Stimulated activated naive CD8-positive, alpha-beta T cell treated with anti-CD3 and anti-CD28 coated beads, Interleukin-15, amount 100 ng/mL, for 72 hours (primary cell): ENCODE measurements around the gene STK39.
"Not testable (repeated sequence)": the region's sequence is repeated elsewhere in the genome, so short reads cannot be mapped to it uniquely, and the experiment has no call there.

Source experiments
- ATAC-seq: fragments of 150-1000 bp; cut with Tn5 transposase; 2 replicates; pipeline ENCODE4 v1.10.0; 2021; ENCODE audit warnings: mild to moderate bottlenecking, moderate library complexity
- DNase-seq, 2 donors: peaks; one replicate each; pipeline ENCODE4 v3.0.0; 2021 to 2022
- H3K27ac Mint-ChIP-seq, 2 donors: one replicate each; pipeline ENCODE4 v1.8.0; 2022; ENCODE audit warnings: mild to moderate bottlenecking in 2 of 2, mixed read lengths in 2 of 2, moderate library complexity in 2 of 2
- H3K27me3 Mint-ChIP-seq: one replicate; pipeline ENCODE4 v1.8.0; 2022; ENCODE audit warnings: mixed read lengths
- H3K4me1 Mint-ChIP-seq: one replicate; pipeline ENCODE4 v1.8.0; 2022; ENCODE audit warnings: mild to moderate bottlenecking, mixed read lengths
- H3K4me3 Mint-ChIP-seq, 2 donors: one replicate each; pipeline ENCODE4 v1.8.0; 2022; ENCODE audit warnings: mild to moderate bottlenecking in 2 of 2, mixed read lengths in 2 of 2, moderate library complexity in 1 of 2
- H3K9me3 Mint-ChIP-seq, 2 donors: one replicate each; pipeline ENCODE4 v1.8.0; 2022; ENCODE audit warnings: mixed read lengths in 2 of 2

The STK39 gene

DNA sequence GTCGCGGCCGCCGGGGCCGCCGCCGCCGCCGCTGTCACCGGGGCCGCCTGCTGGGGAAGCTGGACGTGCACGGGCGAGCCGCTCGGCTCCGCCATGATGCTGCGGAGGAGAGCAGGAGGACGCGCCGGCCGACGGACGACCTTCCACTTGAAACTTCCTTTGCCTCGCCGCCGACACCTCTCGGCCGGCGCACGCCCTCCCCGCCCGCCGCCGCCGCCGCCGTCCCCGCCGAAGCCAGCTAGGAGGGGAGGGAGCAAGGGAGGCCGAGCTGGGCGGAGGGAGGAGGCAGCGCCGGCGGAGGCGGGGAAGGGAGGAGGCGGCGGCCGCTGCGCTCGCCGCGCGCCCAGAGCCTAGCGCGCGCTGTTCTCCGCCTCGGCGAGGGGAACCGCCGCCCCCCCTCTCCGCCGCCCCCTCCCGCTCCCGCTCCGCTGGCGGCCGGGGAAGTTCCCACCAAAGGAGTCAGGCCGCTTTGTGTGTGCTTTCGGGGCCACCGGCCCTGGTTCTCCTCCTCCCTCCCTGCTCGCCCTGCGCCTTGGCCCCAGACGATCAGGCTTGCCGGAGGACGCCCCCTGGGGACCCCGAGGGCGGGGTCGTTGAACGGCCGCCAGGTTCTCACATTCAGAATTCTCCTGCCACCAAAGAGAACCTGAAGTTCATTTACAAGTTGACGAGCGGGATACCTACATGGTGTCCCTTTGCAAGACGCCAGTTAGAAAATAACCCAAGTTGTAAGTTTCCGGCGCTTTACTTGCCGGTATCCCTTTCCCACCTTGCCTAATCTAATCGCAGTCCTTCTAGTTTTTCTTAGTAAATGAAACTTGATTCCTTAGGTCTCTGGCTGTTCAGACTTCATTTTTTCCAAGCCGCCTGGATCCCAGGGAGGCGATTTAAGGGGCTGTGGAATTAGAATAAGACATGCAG lies at the start of gene STK39:
TSS of gene STK39 (minus strand) at position 255 of the 921 bp plus-strand sequence. CDS start at position 95, 160 bp downstream.
- peak; percentile 75 to 78 for DNase-seq
- Mint-ChIP-seq H3K9me3 (no peaks in the 10 kb centered on the region), H3K27ac (peak within 1 kb of the TSS; percentile 85 to 91)

DNA sequence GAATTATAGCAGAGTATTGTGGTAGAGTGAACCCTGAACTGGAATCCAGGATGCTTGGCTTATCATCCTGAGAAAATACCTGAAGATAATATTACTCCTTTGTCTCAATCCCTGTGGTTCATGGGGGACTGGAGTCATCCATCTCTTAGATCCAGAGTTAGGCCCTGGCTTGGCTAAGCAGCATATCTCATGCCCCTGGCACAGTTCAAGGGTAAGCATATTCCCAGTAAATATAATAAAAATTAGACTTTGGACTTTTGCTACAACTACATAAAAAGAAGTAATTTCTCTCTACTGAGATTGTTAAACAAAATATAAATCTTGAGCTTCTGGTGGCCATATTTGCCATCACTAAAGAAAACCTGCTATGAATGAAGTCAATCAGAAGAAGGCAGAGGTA lies 47.7 kb upstream of the STK39 start:
- H3K4me1 Mint-ChIP-seq: no peaks in the 10 kb centered on the region
- H3K27me3 Mint-ChIP-seq: no peaks in the 10 kb centered on the region
- DNase-seq (no peak), ATAC-seq (no peak)
- H3K27ac Mint-ChIP-seq: no peak overlapping the region
- no peak overlapping the region for H3K4me3 Mint-ChIP-seq
- H3K9me3 Mint-ChIP-seq: no peaks in the 10 kb centered on the region

More for the DNA sequence above, at the start of gene STK39:
- Mint-ChIP-seq H3K4me3 (peak within 1 kb of the TSS; percentile 86), H3K27me3 (no peaks in the 10 kb centered on the region), H3K4me1 (peaks cover 38% of the 10 kb centered on the region)
- ATAC-seq: peak; percentile 77

DNA sequence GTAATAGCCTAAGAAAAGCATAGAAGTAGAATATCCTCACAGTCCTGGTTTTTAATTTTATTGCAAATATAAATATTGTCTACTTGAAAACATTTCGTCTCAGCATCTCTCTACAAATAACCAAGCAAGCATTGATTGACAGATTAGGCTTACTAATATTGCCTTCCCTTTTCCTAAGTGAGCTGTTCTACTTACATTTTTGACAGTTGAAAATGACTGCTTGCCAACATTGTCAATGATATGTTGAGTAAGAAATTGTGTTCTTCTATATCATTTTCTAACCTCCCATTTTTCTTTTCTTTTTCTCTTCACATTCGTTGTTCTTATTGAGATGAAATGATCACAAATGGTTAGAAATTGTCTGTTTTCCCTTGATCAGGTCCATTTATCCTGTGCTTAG lies 47.0 kb upstream of the STK39 start:
- no peak for DNase-seq
- no peak overlapping the region for H3K4me3 Mint-ChIP-seq
- H3K27me3 Mint-ChIP-seq: no peaks in the 10 kb centered on the region
- H3K27ac Mint-ChIP-seq: no peak overlapping the region
- no peaks in the 10 kb centered on the region for H3K9me3 Mint-ChIP-seq
- no peak for ATAC-seq
- no peaks in the 10 kb centered on the region for H3K4me1 Mint-ChIP-seq

DNA sequence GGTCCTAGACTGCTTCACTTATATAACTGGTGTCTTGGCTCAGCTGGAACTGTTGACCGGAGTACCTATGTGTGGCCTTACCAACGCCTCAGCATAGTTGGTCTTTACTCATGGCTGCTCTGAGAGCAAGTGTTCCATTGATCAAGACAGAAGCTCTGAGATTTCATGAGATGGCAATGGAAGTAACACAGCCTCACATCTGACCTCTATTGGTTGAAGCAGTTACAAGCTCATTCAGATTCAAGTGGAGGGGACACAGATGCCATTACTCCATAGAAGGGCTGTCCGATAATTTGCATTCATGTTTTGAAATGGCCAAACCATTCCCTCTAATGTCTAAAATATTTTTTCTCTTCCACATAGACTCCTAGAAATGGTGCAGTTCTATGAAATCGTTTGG lies 46.4 kb upstream of the STK39 start:
- no peak overlapping the region for H3K27ac Mint-ChIP-seq
- H3K27me3 Mint-ChIP-seq: no peaks in the 10 kb centered on the region
- DNase-seq (no peak), ATAC-seq (no peak)
- no peaks in the 10 kb centered on the region for H3K9me3 Mint-ChIP-seq
- H3K4me3 Mint-ChIP-seq: no peak overlapping the region
- H3K4me1 Mint-ChIP-seq: no peaks in the 10 kb centered on the region

DNA sequence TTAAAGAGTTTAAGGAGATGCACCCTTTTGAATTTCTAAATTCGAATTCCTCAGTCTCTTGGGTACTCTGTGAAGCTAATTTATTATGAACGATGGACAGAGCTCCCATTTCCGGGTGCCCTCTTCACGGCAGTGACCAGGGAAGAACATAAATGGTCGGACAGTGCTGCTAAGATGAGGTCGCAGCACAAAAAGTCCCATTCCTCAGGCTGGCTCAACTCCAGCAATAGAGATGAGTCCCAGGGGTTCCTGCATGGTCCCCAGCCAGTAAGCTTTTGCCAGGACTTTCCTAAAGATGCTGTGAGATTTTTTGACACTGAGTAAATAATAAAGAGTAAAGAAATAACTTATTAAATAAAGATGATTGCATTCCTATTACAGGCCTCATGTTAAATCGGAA lies 43.0 kb upstream of the STK39 start:
- DNase-seq: no peak
- no peak for ATAC-seq
- Mint-ChIP-seq H3K4me3 (no peak overlapping the region), H3K4me1 (no peaks in the 10 kb centered on the region), H3K9me3 (no peaks in the 10 kb centered on the region), H3K27me3 (no peaks in the 10 kb centered on the region), H3K27ac (no peak overlapping the region)

DNA sequence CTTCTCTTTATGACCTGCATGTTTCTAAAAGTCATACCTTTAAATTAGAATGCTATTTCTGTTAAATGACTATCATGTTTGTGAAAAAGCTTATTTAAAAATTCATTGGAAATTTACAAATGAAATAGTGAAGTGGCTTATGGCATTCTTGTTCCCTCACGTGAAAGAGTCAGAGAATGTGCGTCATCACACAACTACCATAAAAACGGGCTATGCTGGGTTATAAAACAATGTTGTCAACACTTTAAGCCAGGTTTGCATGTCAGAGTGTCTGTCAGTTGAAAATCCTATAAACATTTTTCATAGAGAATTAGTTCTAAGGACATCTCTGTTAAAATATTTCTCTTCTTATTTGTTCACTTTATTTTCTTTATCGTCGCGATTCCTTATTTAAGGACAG lies 42.5 kb upstream of the STK39 start:
- Mint-ChIP-seq H3K27ac (no peak overlapping the region), H3K4me3 (no peak overlapping the region), H3K4me1 (no peaks in the 10 kb centered on the region), H3K9me3 (no peaks in the 10 kb centered on the region), H3K27me3 (no peaks in the 10 kb centered on the region)
- ATAC-seq (no peak), DNase-seq (no peak)

DNA sequence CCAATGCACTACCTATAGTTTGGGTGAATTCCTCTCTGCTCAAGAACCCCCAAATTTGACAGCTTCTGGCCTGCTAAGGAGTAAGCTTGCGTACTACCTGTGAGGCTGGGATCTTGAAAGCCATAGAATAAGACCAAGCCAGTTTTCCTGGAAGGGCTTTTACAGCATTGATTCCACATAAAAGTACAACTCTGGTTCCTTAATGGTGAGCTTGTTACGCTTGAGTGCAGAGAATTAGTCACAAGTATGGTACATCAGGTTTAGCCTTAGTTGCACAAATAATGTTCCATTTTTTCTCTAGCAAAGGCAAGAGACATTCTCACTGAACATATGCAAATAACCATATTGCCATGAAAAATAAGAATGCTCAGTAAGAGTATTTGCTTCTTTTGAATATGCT lies 39.1 kb upstream of the STK39 start:
- no peak overlapping the region for H3K27ac Mint-ChIP-seq
- DNase-seq (no peak), ATAC-seq (no peak)
- H3K9me3 Mint-ChIP-seq: no peaks in the 10 kb centered on the region
- H3K4me3 Mint-ChIP-seq: no peak overlapping the region
- H3K27me3 Mint-ChIP-seq: no peaks in the 10 kb centered on the region
- no peaks in the 10 kb centered on the region for H3K4me1 Mint-ChIP-seq

DNA sequence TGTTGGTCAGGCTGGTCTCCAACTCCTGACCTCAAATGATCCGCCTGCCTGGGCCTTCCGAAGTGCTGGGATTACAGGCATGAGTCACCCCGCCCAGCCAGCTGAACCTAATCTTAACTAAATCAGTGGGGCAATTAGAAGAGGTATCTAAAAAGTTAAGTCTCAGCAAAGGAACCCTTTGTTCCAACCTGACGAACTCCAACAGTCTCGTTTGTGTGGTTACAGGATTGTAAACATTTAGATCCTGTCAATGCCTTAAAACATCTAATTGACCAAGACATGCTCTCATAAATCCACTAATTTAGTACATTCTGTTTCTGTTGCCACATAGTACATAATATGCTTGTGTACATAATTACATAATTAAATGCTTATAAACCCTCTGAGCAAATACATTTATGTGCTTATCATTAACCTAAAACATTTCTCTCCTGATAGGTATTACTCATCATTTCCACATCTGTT lies 31.1 kb upstream of the STK39 start:
- Mint-ChIP-seq H3K9me3 (no peaks in the 10 kb centered on the region), H3K4me1 (no peaks in the 10 kb centered on the region), H3K27me3 (peaks cover 16% of the 10 kb centered on the region), H3K4me3 (no peak overlapping the region), H3K27ac (no peak overlapping the region)
- DNase-seq (no peak), ATAC-seq (no peak)

GRCh38 chr2:168277276-168277675 lies 29.9 kb upstream of the STK39 start:
- no peak overlapping the region for H3K4me3 Mint-ChIP-seq
- H3K9me3 Mint-ChIP-seq: no peaks in the 10 kb centered on the region
- no peak overlapping the region for H3K27ac Mint-ChIP-seq
- ATAC-seq (no peak), DNase-seq (no peak)
- H3K27me3 Mint-ChIP-seq: peaks cover 16% of the 10 kb centered on the region
- H3K4me1 Mint-ChIP-seq: no peaks in the 10 kb centered on the region

- Mint-ChIP-seq H3K9me3 (no peaks in the 10 kb centered on the region), H3K4me1 (no peaks in the 10 kb centered on the region), H3K27ac (no peak overlapping the region), H3K4me3 (no peak overlapping the region), H3K27me3 (peaks cover 1% of the 10 kb centered on the region)
- no peak for ATAC-seq
- no peak for DNase-seq
Observed at GRCh38 chr2:168272225-168272624, 24.8 kb upstream of the STK39 start.

- H3K4me3 Mint-ChIP-seq, H3K27me3 Mint-ChIP-seq, H3K4me1 Mint-ChIP-seq, DNase-seq, H3K27ac Mint-ChIP-seq, ATAC-seq: not testable (repeated sequence)
- peaks cover 18 to 34% of the 10 kb centered on the region in 2 donors for H3K9me3 Mint-ChIP-seq
Observed at GRCh38 chr2:168262926-168263325, 15.5 kb upstream of the STK39 start.

GRCh38 chr2:168256448-168256847 lies 9.1 kb upstream of the STK39 start:
- H3K4me1 Mint-ChIP-seq: no peaks in the 10 kb centered on the region
- H3K9me3 Mint-ChIP-seq: peaks cover 18 to 37% of the 10 kb centered on the region in 2 donors
- H3K4me3 Mint-ChIP-seq: no peak overlapping the region
- no peak overlapping the region for H3K27ac Mint-ChIP-seq
- DNase-seq (no peak), ATAC-seq (no peak)
- H3K27me3 Mint-ChIP-seq: no peaks in the 10 kb centered on the region

GRCh38 chr2:168255866-168256265 lies 8.5 kb upstream of the STK39 start:
- Mint-ChIP-seq H3K4me1 (no peaks in the 10 kb centered on the region), H3K4me3 (no peak overlapping the region), H3K9me3 (peaks cover 18 to 32% of the 10 kb centered on the region in 2 donors), H3K27ac (peak overlapping the region in 1 of 2 donors; percentile 67), H3K27me3 (no peaks in the 10 kb centered on the region)
- no peak for ATAC-seq
- DNase-seq: no peak

- no peak for DNase-seq
- peaks cover 18 to 27% of the 10 kb centered on the region in 2 donors for H3K9me3 Mint-ChIP-seq
- H3K4me1 Mint-ChIP-seq: no peaks in the 10 kb centered on the region
- no peaks in the 10 kb centered on the region for H3K27me3 Mint-ChIP-seq
- H3K4me3 Mint-ChIP-seq: no peak overlapping the region
- H3K27ac Mint-ChIP-seq: no peak overlapping the region
- ATAC-seq: no peak
Observed at GRCh38 chr2:168255103-168255502, 7.7 kb upstream of the STK39 start.

GRCh38 chr2:168254158-168254935 lies 7.0 kb upstream of the STK39 start:
- Mint-ChIP-seq H3K27ac (no peak overlapping the region), H3K4me3 (no peak overlapping the region), H3K9me3 (peaks cover 12 to 20% of the 10 kb centered on the region in 2 donors), H3K4me1 (no peaks in the 10 kb centered on the region), H3K27me3 (no peaks in the 10 kb centered on the region)
- DNase-seq (no peak), ATAC-seq (no peak)

DNA sequence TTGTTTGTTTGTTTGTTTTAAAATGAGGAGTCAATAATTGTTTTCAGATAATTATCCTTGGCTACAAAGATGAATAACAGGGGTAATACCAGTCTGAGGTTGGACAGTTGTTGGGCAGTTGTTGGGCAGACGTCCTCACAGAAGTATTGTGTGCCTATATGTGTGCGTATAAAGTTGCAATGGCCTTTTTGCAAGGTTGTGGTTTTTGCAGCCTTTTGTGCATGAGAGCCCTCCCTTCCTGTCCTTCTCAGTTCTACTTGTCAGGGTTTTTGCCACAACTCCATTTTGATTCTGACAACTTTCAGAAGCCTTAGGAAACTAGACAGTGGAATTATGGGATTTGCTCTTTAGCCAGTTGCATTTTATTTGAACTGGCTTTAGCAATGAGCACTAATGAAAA lies 6.0 kb upstream of the STK39 start:
- peaks cover 4% of the 10 kb centered on the region for H3K4me1 Mint-ChIP-seq
- DNase-seq (no peak), ATAC-seq (no peak)
- H3K27ac Mint-ChIP-seq: no peak overlapping the region
- peaks cover 2 to 10% of the 10 kb centered on the region in 2 donors for H3K9me3 Mint-ChIP-seq
- H3K27me3 Mint-ChIP-seq: no peaks in the 10 kb centered on the region
- H3K4me3 Mint-ChIP-seq: no peak overlapping the region
